Right cardiac atrium (tissue), 5 donors: ENCODE data around the gene FCRL3. TPM values are rescaled to one million over a fixed set of nuclear protein-coding genes. Genes with fewer than 3 reads are reported as not detected.

Experiments used
- ATAC-seq, 2 donors: fragments of 200-7000 bp; cut with Tn5 transposase; one replicate each; pipeline versions ENCODE4 v1.8.0 to v1.9.1; 2020; ENCODE audit warnings: moderate library complexity in 2 of 2, mild to moderate bottlenecking in 1 of 2
- DNase-seq, 3 donors: peaks; one replicate each; pipeline ENCODE4 v3.0.0-alpha.2; 2020
- H3K27ac ChIP-seq: one replicate; pipeline ENCODE4 v1.5.1; 2013; ENCODE audit warnings: mild to moderate bottlenecking, low read length, control low read depth, moderate library complexity
- H3K27me3 ChIP-seq: one replicate; pipeline ENCODE4 v1.6.1; 2013; ENCODE audit not compliant: control insufficient read depth, insufficient read depth
- H3K4me1 ChIP-seq: one replicate; pipeline ENCODE4 v1.6.1; 2013; ENCODE audit warnings: low read length; ENCODE audit not compliant: control insufficient read depth, insufficient read depth
- H3K4me3 ChIP-seq: one replicate; pipeline ENCODE4 v1.5.1; 2013; ENCODE audit warnings: low read length, control low read depth
- H3K9me3 ChIP-seq: one replicate; pipeline ENCODE4 v1.6.1; 2013; ENCODE audit warnings: low read length; ENCODE audit not compliant: control insufficient read depth
- WGBS: extraction: QIAGEN DNeasy Blood & Tissue Kit; methylation state at CpG from one replicate; pipeline ENCODE4 v1.1.7; 2013; 5-methylcytosine and 5-hydroxymethylcytosine counted together
- intact Hi-C, 4 donors: fragments of 100-400 bp; cut with DNase I; formaldehyde crosslinking; loops; one replicate each; pipeline versions ENCODE4 v1.11.0 to v1.14.0; 2022 to 2023
- polyA plus RNA-seq: library from polyadenylated mRNA; stranded (reverse); fragments of 200-250 nt; gene quantifications from one replicate; pipeline ENCODE4 v1.2.3, GENCODE V29; 2013
- total RNA-seq, 4 donors: library from RNA; stranded (reverse); fragmentation: NEBNext Ultra II Directional; extraction: Animal tissue kit (Norgen Biotek cat#: 25700); gene quantifications; one replicate each; pipeline ENCODE4 v1.2.1, GENCODE V29; 2021
- donor health status: healthy with polysubstance abuse.
- donor health status: DM: no; HTN: yes; CAD: no.
- donor health status: DM: no; HTN: no; CAD: no.
- donor health status: DM: no; HTN: yes; CAD: no; lungs with severe emphysema.
- donor health status: DM: yes; HTN: yes; CAD: no.

FCRL3 gene
- total and polyA plus RNA-seq, 5 donors = 0.08 TPM; not detected in 4

GRCh38 chr1:157715736-157716135 lies 15.2 kb upstream of the FCRL3 start:
- H3K9me3 ChIP-seq = no peaks in the 10 kb centered on the region
- ATAC-seq = no peak
- DNase-seq = no peak
- no peaks in the 10 kb centered on the region for H3K27me3 ChIP-seq
- WGBS = 82% methylated on average over 5 of the region's 5 CpGs
- no peak overlapping the region for H3K4me3 ChIP-seq
- intact Hi-C loops = no loop called here
- H3K27ac ChIP-seq = no peak overlapping the region
- no peaks in the 10 kb centered on the region for H3K4me1 ChIP-seq

- H3K4me3 ChIP-seq = no peak overlapping the region
- no peaks in the 10 kb centered on the region for H3K4me1 ChIP-seq
- ATAC-seq = no peak
- no peak overlapping the region for H3K27ac ChIP-seq
- H3K27me3 ChIP-seq = no peaks in the 10 kb centered on the region
- H3K9me3 ChIP-seq = no peaks in the 10 kb centered on the region
- intact Hi-C loops = no loop called here
- DNase-seq = no peak
These were observed 11.2 kb upstream of the FCRL3 start for GRCh38 chr1:157711802-157712201.

GRCh38 chr1:157704878-157705277 lies 4.3 kb upstream of the FCRL3 start:
- DNase-seq (no peak), ATAC-seq (no peak)
- Histone ChIP-seq H3K4me3 (no peak overlapping the region), H3K9me3 (no peaks in the 10 kb centered on the region), H3K4me1 (no peaks in the 10 kb centered on the region), H3K27me3 (no peaks in the 10 kb centered on the region), H3K27ac (no peak overlapping the region)
- intact Hi-C loops = no loop called here

GRCh38 chr1:157703981-157704380 lies 3.4 kb upstream of the FCRL3 start:
- Histone ChIP-seq H3K27ac (no peak overlapping the region), H3K4me3 (no peak overlapping the region), H3K4me1 (no peaks in the 10 kb centered on the region), H3K9me3 (no peaks in the 10 kb centered on the region), H3K27me3 (no peaks in the 10 kb centered on the region)
- DNase-seq (no peak), ATAC-seq (no peak)
- WGBS = 78% methylated on average over 4 of the region's 4 CpGs
- intact Hi-C loops = no loop called here

- no peak for ATAC-seq
- no peak overlapping the region for H3K27ac ChIP-seq
- H3K4me1 ChIP-seq = no peaks in the 10 kb centered on the region
- H3K27me3 ChIP-seq = no peaks in the 10 kb centered on the region
- intact Hi-C loops = no loop called here
- no peak for DNase-seq
- 75% methylated on average over 5 of the region's 5 CpGs for WGBS
- H3K4me3 ChIP-seq = no peak overlapping the region
- H3K9me3 ChIP-seq = no peaks in the 10 kb centered on the region
These were observed 1.8 kb upstream of the FCRL3 start for GRCh38 chr1:157702308-157702825.

GRCh38 chr1:157700305-157700704 lies 264 bp downstream of the FCRL3 start:
- Histone ChIP-seq H3K27me3 (no peaks in the 10 kb centered on the region), H3K4me3 (no peak overlapping the region), H3K4me1 (no peaks in the 10 kb centered on the region), H3K9me3 (no peaks in the 10 kb centered on the region), H3K27ac (no peak overlapping the region)
- DNase-seq = no peak
- intact Hi-C loops = no loop called here
- ATAC-seq = no peak
- WGBS = 77% methylated on average over 5 of the region's 5 CpGs

- WGBS = 66% methylated on average over 4 of the region's 4 CpGs
- intact Hi-C loops = no loop called here
- no peak for ATAC-seq
These were observed 2.6 kb downstream of the FCRL3 start for GRCh38 chr1:157697781-157698569.

GRCh38 chr1:157696966-157697628 lies 3.5 kb downstream of the FCRL3 start:
- Histone ChIP-seq H3K4me3 (no peak overlapping the region), H3K27me3 (no peaks in the 10 kb centered on the region), H3K4me1 (no peaks in the 10 kb centered on the region), H3K27ac (no peak overlapping the region), H3K9me3 (no peaks in the 10 kb centered on the region)
- no peak for DNase-seq
- no peak for ATAC-seq
- WGBS = 45% methylated on average over 4 of the region's 4 CpGs
- intact Hi-C loops = no loop called here

More at GRCh38 chr1:157697781-157698569, 2.6 kb downstream of the FCRL3 start:
- Histone ChIP-seq H3K27ac (no peak overlapping the region), H3K4me1 (no peaks in the 10 kb centered on the region), H3K4me3 (no peak overlapping the region), H3K27me3 (no peaks in the 10 kb centered on the region), H3K9me3 (no peaks in the 10 kb centered on the region)
- no peak for DNase-seq

- 47% methylated on average over 4 of the region's 4 CpGs for WGBS
- DNase-seq = no peak
- no peaks in the 10 kb centered on the region for H3K4me1 ChIP-seq
- ATAC-seq = no peak
- intact Hi-C loops = no loop called here
- H3K9me3 ChIP-seq = no peaks in the 10 kb centered on the region
- H3K4me3 ChIP-seq = no peak overlapping the region
- H3K27me3 ChIP-seq = no peaks in the 10 kb centered on the region
- no peak overlapping the region for H3K27ac ChIP-seq
These were observed 5.2 kb downstream of the FCRL3 start for GRCh38 chr1:157695417-157695816.

- Histone ChIP-seq H3K27ac (no peak overlapping the region), H3K27me3 (no peaks in the 10 kb centered on the region), H3K9me3 (no peaks in the 10 kb centered on the region), H3K4me3 (no peak overlapping the region), H3K4me1 (no peaks in the 10 kb centered on the region)
- intact Hi-C loops = no loop called here
- 33% methylated on average over 5 of the region's 5 CpGs for WGBS
- DNase-seq (no peak), ATAC-seq (no peak)
These were observed 9.2 kb downstream of the FCRL3 start for GRCh38 chr1:157691285-157691920.

GRCh38 chr1:157682710-157683437 lies 17.7 kb downstream of the FCRL3 start:
- Histone ChIP-seq H3K9me3 (no peaks in the 10 kb centered on the region), H3K27ac (no peak overlapping the region), H3K4me1 (no peaks in the 10 kb centered on the region), H3K27me3 (no peaks in the 10 kb centered on the region), H3K4me3 (no peak overlapping the region)
- DNase-seq (no peak), ATAC-seq (no peak)
- WGBS = 68% methylated on average over 5 of the region's 5 CpGs
- intact Hi-C loops = no loop called here
